Fibroblast of skin of left biceps (primary cell): ENCODE data around the gene CBFA2T3.
A peak's percentile ranks its signal among the peaks of the same experiment; 100 is the strongest.
"Not testable (repeated sequence)": the region's sequence is repeated elsewhere in the genome, so short reads cannot be mapped to it uniquely, and the experiment has no call there.

Experiments
- DNase-seq, 2 experiments: peaks; one replicate each; pipeline ENCODE4 v3.0.0-alpha.2; 2013; ENCODE audit warnings: low read depth in 2 of 2

The CBFA2T3 gene

DNA sequence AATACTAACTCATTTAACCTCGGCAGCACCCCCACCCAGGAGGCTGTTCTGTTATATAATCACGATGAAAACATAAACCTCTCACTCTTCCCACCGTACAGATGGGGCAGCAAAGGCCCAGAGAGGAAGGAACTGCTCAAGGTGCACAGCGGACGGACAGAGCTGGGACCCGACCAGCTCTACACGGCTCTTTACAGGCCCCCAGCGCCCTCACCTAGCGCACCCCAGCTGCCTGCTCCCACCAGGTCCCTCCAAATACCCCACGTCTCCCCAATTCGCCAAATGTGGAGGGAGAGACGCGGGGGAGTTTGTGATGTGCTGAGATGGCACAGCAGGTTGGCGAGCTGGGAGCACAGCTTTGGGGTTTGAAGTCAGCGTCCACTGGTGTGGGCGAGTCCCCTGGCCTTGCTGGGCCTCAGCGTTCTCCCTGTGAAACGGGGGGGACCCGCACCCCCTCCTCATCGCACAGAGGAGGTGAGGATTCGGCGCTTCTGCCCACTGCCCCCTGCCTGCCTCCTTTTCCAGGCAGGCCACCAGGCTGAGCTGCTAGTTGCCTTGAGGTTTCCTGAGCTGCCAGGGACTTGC is 54.1 kb downstream of the CBFA2T3 start:
- no peak for DNase-seq

DNA sequence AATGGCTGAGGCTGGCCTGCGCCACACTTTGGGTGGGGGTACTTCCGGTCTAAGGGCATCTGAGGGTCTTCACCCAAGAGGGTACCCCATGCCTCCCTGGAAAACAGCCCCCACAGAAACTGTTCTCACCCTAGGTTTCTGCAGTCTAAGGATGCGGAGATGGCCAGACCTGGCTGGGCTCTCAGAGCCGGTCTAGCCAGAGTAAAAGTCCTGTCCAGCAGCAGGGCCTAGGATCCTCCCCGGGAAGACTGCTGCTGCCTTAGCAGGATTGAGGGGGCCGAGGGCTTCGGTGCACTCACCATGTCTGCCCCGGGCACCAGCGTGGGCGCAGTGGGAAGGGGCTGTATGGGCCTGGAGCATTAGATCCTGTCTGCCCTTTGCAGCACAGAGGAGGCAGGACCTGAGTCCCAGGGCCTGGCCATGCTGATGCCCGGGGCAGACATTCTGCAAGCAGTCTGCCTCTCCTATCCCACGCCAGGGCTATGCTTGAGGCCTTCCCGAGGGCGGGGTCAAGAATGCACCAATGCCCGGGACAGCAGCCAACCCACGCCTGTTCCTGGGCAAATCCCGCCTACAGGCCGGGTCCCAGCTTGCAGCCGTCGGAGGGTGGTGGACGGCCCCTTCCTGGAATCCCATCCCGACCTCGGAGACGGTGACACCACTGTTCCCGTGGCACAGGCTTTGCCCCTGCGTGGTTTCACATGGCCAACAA is 54.7 kb downstream of the CBFA2T3 start:
- peak in 1 of 2 experiments; percentile 6 for DNase-seq

DNA sequence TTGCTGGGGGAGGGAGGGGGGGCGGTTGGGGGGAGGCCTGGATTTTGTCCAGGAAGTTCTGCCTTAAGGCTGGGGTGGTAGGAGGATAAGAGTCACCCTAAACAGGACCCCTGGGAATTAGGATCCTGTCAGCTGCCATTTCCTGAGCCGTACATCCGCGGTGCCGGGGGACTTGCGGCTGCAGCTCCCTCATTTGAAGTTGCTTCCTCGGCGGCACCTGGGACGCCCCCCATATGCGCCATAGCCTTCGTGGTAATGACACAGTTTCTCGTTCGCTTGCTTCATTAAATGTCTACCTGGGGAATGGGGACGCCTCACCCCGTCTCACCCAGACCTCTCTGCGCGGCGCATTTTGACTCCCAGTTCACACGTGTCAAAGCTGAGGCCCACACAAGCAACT is 55.4 kb downstream of the CBFA2T3 start:
- no peak for DNase-seq

DNA sequence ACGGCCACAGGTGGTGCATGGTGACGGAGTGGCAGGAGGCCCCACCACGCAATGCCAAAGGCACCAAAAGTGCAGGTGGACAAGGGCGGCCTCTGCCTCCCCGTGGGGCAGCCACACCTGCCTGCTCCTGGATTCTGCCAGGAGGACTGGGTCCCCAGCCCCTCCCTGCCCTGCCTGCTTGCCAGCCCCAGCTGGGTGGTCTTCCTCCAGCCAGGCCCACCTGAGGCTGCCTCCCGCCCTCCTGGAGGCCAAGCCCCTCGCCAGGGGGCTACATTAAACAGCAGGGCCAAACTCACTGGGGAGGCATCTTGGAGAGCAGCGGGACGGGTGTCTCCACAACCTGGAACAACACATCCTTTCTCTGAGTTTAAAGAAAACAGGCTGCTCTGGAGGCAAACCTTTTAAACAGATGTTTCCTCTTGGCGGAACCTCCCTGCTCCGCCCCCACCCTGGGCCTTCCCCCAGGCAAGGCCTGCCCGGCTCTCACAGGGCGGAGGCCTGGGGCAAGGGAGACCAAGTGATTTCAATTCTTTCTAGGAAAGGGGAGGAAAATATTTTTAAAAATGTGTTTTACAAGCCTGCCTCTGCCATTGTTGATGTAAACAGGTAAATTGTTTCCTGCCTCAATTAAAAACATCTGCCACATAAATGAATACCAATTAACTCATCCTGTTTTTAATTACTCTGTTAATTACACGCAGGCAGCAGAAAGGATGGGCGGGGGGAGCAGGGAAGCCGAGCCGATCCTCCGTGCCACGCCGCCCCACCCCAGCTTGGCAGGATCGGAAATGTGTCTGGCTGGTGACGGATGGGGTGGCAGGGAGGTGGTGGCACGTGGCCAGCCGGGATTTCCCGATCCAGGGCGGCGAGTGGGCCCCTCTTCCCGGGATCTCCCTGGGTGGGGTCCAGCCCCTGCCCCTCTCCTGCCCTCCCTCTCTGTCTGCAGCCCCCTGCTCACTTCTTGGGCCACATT is 56.1 kb downstream of the CBFA2T3 start:
- peak; percentile 22 to 25 for DNase-seq

DNA sequence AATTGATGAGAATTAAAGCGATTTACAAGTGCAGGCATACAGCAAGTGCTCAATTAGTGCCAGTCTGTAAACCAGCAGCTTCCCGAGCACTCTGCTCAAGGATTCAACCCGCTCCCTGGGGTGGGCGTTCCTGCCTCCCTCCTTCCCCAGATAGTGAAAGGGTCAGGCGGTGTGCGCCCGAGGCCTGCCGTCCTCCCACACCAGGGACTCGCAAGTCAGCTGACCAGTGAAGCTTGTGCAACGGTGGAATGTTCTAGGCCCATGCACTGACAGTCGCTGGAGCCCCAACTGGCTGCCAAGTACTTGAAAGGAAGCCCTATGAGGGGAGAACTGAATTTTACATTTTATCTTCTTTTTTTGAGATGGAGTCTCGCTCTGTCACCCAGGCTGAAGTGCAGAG is 57.1 kb downstream of the CBFA2T3 start:
- DNase-seq = no peak

DNA sequence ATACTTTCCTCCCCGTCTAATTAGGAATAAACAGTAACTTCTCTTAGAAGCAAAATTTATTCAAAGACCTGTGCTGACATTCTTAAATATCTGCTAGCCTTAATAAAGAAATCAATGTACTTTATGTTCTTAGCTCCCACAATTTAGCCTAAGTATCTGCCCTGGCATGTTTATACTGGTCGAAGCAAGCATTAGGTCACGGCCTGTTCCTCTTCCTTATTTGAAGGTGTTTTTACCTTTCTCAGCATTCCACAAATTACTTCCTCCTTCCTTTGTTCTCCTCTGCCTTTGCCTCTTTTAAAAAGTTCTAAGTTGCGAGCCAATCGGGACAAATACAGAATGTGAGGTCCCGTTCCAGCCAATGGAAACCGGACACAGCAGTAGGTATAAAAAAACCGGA is 58.1 kb downstream of the CBFA2T3 start:
- DNase-seq = not testable (repeated sequence)

DNA sequence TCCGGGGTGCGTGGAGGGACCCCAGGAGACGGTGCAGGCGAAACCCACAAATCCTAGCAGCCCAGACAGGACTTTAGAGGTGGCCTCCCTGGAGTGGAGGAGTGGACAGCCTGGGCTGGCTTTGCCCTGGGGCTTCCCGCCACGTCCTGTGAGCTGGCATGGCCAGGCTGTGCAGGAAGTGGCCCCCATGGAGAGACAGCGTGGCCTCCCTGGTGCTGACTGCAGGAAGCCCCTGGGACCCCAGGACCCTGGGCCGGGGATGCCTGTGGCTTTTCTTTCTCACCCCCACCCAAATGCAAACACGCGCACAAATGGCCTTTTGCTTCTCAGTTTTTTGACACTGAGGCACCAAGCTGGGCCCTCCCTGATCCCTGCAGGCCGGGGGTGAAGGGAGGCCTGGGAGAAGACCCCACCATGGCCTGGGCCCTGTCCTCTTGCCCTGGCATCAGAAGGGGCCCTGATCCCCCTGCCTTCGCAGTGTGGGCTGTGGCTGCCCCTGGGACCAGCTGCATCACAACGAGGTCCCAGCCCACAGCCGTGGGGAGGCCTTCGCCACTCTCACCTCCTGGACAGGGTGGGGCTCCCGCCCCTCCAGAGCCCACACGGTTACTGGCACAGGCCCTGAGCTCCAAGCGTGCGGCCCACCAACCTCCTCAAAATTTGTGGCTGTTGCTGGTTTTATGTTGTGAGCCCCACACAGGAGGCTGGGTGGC is 58.9 kb downstream of the CBFA2T3 start:
- DNase-seq = no peak

DNA sequence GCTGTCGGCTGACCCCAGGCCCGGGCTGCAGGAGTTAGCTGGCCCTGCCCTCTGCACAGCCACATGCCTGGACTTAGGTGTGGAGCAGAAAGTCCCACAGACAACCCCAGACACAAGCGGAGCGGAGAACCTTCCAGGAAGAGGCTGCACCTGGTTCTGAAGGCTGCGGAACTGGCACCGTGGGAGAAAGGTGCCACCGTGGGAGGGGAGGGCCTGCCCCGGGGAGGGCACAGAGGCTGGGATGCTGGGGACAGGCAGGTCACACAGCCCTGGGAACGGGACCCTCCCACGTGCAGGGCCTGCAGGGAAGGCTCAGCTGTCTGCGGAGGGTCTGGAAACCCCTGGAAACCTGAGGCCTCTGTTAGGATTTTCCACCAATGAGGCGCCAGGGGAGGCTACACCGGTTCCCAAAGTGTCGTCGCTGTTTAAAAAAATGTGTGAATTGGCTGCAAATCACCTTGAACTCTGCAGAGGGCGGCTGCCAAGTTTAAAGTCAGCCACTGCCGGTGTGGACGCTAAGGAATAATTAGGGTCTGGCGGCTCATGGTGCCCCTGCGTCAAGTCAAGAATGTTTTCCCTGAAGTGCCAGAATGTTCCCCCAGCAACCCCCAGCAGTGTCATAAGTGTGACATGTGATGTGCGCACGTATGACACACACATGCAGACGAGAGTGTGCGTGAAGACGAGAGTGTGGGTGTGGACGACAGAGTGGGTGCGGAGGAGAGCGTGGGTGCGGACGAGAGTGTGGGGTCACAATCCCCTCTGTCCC is 59.7 kb downstream of the CBFA2T3 start:
- DNase-seq = no peak

DNA sequence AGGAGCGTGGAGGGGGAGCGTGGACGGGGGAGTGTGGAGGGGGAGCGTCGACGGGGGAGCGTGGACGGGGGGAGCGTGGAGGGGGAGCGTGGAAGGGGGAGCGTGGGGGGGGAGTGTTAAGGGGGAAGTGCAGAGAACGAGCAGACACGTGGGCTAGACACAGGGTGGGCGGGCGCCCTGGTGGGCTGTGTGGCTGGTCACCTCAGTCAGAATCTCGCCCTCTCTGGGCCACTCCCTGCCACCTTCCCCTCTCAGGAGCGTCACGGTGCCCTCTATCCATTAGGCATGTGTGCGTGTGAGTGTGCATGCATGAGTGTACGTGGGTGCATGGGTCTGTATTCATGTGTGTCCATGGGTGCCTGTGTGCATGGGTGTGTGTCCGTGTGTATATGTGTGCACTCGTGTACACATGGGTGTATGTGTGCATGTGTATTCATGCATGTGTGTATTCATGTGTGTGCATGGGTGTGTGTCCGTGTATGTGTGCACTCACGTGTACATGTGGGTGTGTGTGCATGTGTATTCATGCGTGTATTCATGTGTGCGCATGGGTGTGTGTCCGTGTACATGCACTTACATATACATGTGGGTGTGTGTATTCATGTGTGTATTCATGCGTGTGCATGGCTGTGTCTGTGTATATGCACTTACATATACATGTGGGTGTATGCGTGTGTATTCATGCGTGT is 61.2 kb downstream of the CBFA2T3 start:
- no peak for DNase-seq

DNA sequence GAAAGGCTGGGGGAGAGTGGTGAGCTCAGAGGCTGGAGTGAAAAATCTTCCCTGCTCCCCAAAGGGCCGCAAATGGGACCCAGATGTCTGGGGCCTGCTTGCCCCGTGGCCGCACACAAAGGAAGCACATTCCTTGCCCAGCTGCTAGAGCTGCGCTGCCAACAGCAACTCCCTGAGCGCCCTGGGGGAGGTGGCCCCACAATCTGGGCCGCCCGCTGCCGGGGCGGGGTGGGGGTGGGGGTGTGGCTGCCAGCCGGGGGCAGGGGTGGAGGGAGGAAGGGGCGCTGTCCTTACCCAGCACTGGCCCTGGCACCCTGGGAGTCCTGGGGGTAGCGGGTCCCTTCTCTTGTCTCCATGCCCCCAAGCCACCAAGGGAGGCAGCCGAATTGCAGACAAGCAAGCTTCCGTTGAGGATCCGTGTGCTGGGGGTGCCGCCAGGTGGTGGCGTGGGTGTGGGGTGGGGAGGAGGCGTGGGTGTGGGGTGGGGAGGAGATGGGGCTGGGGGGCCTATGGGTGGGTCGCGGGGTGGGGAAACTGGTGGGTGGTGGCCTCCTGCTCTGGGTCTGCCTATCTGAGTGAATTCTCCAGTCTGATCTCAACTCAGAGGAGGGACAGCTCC is 62.1 kb downstream of the CBFA2T3 start:
- peak; percentile 59 to 62 for DNase-seq

DNA sequence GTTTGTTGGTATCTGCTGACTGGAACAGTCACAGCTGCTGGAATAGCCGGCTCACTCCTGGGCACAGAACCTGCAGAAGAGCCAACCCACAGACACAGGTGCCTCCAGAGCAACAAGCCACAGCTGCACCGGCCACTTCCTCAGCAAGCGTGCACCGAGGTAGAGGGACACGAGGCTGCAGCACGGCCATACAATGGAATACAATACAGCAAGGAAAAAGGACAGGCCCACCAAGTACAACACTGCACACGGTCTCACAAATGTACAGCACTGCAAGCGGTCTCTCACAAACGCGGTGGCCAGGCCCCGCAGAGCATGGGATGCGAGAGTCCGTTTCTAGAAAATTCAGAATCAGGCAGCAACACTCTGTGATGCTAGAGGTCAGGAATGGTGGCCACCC is 63.1 kb downstream of the CBFA2T3 start:
- no peak for DNase-seq

DNA sequence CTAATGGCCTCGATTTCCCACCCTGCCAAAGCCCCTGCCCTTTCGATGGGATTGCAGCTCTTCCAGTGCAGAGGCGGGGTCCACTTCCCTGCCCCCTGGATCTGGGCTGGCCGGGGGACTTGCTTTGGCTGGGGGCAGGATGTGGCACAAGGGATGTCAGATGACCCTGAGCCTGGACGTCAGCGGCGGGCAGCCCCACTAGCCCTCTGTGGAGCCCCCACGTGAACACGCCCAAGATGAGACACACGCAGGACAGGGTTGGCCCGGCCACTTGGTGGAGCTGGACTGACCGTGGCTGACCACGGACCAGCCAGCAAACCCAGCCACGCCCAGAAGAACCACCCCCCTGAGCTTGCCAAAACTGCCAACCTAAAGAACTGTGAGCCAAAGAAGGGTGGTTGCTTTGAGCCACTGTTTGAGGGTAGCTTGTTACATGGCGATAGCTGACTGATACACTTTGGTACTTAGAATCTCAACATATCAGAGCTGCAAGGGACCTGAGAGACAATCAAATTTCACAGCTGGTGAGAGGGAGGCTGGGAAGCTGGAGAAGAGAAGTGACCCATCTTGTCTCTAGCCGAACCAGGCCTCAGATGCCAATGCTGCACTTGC is 63.9 kb downstream of the CBFA2T3 start:
- no peak for DNase-seq

DNA sequence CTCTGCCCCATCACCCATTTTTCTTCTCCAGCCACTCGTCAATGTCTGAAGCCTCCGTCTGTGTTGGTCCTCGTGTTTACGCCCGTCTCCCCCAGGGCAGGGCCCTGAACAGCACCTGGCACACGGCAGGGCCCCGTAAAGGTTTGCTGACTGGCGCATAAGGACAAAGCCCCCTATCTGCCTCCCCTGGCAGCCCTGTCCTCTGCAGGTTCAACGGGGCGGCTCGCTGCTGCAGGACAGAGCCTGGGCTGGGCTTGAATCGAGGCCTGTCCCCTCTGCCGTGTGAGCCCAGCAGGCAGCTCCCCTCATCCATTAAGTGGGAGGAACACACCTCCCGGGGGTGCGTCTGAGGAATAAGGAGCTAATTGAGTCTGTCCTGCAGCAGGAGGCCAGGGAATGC is 64.5 kb downstream of the CBFA2T3 start:
- DNase-seq = no peak

DNA sequence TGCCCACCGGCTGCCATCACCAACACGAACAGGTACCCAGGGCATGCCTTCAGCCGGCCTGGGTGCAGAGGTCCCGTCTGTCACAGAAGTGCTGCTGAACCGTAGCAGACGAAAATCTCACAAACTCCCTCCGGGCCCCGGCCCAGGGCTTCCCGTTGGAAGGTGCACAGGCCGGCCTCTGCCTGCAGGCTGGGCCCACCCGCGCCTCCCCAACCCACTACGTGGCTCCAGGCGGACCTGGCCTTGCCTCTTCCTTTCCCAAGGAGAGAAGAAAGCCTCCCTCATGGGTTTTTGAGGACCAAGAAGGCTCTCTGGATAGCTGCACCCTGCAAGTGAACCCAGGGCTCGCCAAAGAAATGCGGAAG is 65.1 kb downstream of the CBFA2T3 start:
- no peak for DNase-seq

DNA sequence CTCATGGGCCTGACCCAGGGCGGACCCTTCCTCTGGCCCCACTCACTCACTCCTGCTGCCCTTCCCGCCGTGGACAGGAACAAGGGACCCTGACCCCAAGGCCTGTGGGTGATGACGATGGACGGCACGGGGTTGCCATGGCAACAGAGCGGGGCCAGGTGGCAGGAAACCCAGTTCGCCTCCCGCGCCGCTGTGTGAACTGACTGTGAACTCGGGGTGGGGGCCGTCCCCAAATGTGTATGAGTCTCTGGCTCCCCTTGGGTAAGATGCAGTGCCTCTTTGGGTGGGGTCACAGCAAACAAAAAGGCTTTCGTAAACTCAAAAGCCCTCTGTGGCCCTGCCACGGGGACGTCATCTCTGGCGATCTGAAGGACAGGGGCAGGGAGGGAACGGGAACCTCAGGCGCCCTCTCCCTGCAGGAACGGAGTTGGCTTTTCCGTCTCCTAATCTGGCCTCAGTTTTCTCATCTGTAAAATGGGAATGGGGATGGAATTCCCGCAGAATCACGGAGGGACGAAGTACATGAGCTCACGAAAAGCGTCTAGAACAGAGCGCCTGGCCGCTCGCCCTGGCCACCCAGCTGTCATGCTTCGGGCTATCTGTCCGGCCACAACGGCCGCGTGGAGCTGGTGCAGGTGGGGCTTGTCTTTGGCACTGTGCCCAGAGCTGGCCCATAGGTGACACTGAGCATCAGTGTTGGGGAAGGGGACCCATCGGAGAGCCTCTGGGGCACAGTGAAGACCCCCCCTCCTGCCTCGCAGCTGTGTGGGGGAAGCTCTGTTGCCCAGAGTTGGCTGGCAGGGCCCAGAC is 65.7 kb downstream of the CBFA2T3 start:
- no peak for DNase-seq

DNA sequence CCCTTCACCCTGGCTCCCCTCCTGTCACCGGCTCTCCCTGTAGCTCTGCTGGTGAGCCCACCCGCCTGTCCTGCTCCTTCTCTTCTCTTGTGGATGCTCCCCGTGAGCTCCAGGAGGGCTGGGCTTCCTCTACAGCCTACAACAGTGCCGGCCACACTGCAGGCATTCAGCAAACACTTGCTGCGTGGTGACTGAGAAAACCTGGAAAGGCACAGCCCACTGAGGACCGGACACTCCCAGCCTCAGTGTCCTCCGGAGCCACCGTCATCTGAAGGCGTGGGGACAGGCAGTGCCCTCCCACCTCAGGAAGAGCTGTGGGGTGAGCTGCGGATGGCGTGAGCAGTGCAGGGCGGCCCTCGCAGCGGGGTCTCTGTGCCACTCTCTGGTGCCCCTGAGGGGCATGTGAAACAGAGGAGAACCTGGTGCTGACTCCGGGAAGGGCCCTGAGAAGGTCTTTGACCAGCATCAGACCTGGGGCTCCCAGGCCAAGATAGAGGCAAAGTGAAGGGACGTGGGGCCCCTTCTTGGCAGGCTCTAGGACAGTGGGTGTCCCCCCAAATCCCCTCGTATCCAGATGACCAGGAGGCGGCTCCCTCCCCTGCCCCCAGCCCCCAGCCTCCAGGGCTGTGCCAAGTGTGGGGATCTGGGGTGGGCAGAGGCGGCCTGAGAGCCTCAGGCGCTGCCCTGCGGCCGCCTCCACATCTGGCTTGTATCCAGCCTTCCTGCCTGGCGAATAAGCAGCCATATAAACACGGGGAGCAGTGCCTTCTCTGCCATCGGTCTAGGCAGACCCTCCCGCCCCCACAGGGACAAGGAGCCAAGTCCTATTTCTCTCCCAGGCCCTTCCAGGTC is 66.5 kb downstream of the CBFA2T3 start:
- DNase-seq = no peak

DNA sequence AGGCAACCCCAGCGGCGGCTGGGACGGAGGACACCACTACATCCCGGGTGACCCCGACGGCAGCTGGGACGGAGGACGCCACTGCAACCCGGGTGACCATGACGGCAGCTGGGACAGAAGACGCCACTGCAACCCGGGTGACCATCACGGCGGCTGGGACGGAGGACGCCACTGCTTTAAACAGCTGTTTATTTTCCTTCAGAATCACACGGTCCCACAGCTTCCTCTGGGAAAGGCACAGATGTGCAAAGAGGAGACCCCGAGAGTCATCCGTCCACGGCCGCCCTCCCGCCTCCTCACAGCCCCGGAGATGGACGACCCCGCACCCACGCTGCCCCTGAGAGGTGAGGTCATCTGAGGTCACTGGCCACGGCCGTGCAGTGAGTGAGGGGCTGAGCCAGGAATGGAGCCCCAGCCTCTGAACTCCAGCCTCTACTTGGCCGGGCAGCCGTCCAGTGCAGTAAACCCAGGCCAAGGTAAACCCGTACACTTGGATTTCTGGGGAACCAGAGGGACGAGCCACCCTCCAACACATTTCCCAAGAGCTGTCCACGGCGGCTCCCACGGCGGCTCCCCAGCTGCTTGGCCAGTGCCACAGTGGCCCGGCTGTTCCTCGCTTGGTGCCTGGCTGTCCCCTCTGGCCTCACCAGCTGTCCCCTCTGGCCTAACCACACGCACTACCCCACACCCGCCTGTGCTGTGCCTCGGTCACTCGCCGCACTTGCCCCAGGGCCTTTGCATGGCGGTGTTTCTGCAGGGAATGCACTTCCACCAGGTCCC is 67.4 kb downstream of the CBFA2T3 start:
- DNase-seq = no peak
